ENCODE data around the gene C16orf74.

C16orf74 gene

GRCh38 chr16:85753976-85754375, 3.1 kb upstream of the C16orf74 start:
- H3K27me3 ChIP-seq (ENCODE audit: control insufficient read depth, low read length): peaks cover 70% of the 10 kb centered on the region
- H3K9me2 ChIP-seq (replicated peaks; ENCODE audit: control insufficient read depth, low read length): no peaks in the 10 kb centered on the region
- H3K4me1 ChIP-seq (ENCODE audit: control insufficient read depth, low read length): peaks cover 94% of the 10 kb centered on the region
- H3K9me3 ChIP-seq (ENCODE audit: control insufficient read depth, insufficient read depth, low read length): no peaks in the 10 kb centered on the region
- H3K27ac ChIP-seq (ENCODE audit: low read depth, low read length): peak overlapping the region; percentile 82
- H3K4me3 ChIP-seq (ENCODE audit: low read length): peak overlapping the region; percentile 63
- H3K36me3 ChIP-seq (ENCODE audit: control insufficient read depth, low read length): no peaks in the 10 kb centered on the region
- no peaks in the 10 kb centered on the region for H3K79me2 ChIP-seq (ENCODE audit: control insufficient read depth, low read length)
- H3K4me2 ChIP-seq (ENCODE audit: low read length): peak overlapping the region; percentile 82
- peaks cover 39% of the 10 kb centered on the region for H3F3A ChIP-seq (ENCODE audit: control insufficient read depth, insufficient read depth)
- TF ChIP-seq EZH2phosphoT487 (IDR thresholded peaks at IDR 0.05; ENCODE audit: borderline replicate concordance, low read length): no peak
- TF ChIP-seq, protein P1, sequence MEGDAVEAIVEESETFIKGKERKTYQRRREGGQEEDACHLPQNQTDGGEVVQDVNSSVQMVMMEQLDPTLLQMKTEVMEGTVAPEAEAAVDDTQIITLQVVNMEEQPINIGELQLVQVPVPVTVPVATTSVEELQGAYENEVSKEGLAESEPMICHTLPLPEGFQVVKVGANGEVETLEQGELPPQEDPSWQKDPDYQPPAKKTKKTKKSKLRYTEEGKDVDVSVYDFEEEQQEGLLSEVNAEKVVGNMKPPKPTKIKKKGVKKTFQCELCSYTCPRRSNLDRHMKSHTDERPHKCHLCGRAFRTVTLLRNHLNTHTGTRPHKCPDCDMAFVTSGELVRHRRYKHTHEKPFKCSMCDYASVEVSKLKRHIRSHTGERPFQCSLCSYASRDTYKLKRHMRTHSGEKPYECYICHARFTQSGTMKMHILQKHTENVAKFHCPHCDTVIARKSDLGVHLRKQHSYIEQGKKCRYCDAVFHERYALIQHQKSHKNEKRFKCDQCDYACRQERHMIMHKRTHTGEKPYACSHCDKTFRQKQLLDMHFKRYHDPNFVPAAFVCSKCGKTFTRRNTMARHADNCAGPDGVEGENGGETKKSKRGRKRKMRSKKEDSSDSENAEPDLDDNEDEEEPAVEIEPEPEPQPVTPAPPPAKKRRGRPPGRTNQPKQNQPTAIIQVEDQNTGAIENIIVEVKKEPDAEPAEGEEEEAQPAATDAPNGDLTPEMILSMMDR (IDR thresholded peaks at IDR 0.05; ENCODE audit: low read depth, low read length, poor library complexity, severe bottlenecking): no peak
- peaks cover 22% of the 10 kb centered on the region; the same call in 1 of the 2 replicates for H4K20me1 ChIP-seq (ENCODE audit: control insufficient read depth, insufficient read depth, low read depth, low read length)

DNA sequence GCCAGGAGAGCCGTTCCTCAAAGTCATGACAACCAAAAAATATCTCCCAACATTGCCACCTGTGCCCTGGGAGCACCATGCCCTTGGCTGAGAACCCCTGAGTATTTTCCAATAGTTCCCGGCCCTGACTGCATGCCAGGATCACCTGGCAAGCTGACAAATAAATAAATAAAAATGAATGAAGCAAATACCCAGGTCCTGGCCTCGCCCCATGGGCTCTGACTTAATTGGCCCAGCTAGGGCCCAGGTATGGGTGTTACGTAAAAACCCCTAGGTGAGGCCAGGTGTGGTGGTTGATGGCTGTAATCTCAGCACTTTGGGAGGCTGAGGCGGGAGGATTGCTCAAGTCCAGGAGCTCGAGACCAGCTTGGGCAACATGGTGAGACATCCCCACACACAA, 2.7 kb upstream of the C16orf74 start:
- Histone ChIP-seq H3K9me2 (replicated peaks; ENCODE audit: control insufficient read depth, low read length) (no peaks in the 10 kb centered on the region), H3K4me1 (ENCODE audit: control insufficient read depth, low read length) (peaks cover 91% of the 10 kb centered on the region), H3K79me2 (ENCODE audit: control insufficient read depth, low read length) (no peaks in the 10 kb centered on the region), H3K4me2 (ENCODE audit: low read length) (peak overlapping the region; percentile 82), H3F3A (ENCODE audit: control insufficient read depth, insufficient read depth) (peaks cover 42% of the 10 kb centered on the region), H4K20me1 (ENCODE audit: control insufficient read depth, insufficient read depth, low read depth, low read length) (peaks cover 19% of the 10 kb centered on the region; the same call in 1 of the 2 replicates), H3K9me3 (ENCODE audit: control insufficient read depth, insufficient read depth, low read length) (no peaks in the 10 kb centered on the region), H3K27ac (ENCODE audit: low read depth, low read length) (peak overlapping the region; percentile 54; the same call in 1 of the 2 replicates), H3K4me3 (ENCODE audit: low read length) (peak overlapping the region; percentile 29), H3K27me3 (ENCODE audit: control insufficient read depth, low read length) (peaks cover 67% of the 10 kb centered on the region), H3K36me3 (ENCODE audit: control insufficient read depth, low read length) (no peaks in the 10 kb centered on the region)
- no peak for TF ChIP-seq EZH2phosphoT487 (IDR thresholded peaks at IDR 0.05; ENCODE audit: borderline replicate concordance, low read length)
- TF ChIP-seq, protein P1 (IDR thresholded peaks at IDR 0.05; ENCODE audit: low read depth, low read length, poor library complexity, severe bottlenecking): no peak

GRCh38 chr16:85752511-85753420, 1.9 kb upstream of the C16orf74 start:
- H3K36me3 ChIP-seq (ENCODE audit: control insufficient read depth, low read length): no peaks in the 10 kb centered on the region
- peak overlapping the region; percentile 82 for H3K4me2 ChIP-seq (ENCODE audit: low read length)
- H3K9me2 ChIP-seq (replicated peaks; ENCODE audit: control insufficient read depth, low read length): no peaks in the 10 kb centered on the region
- H3F3A ChIP-seq (ENCODE audit: control insufficient read depth, insufficient read depth): peaks cover 39% of the 10 kb centered on the region
- H4K20me1 ChIP-seq (ENCODE audit: control insufficient read depth, insufficient read depth, low read depth, low read length): peaks cover 19% of the 10 kb centered on the region; the same call in 1 of the 2 replicates
- peaks cover 67% of the 10 kb centered on the region for H3K27me3 ChIP-seq (ENCODE audit: control insufficient read depth, low read length)
- H3K79me2 ChIP-seq (ENCODE audit: control insufficient read depth, low read length): no peaks in the 10 kb centered on the region
- H3K4me3 ChIP-seq (ENCODE audit: low read length): peak overlapping the region; percentile 29
- H3K9me3 ChIP-seq (ENCODE audit: control insufficient read depth, insufficient read depth, low read length): no peaks in the 10 kb centered on the region
- peak overlapping the region; percentile 54 for H3K27ac ChIP-seq (ENCODE audit: low read depth, low read length)
- peaks cover 88% of the 10 kb centered on the region for H3K4me1 ChIP-seq (ENCODE audit: control insufficient read depth, low read length)
- no peak for TF ChIP-seq EZH2phosphoT487 (IDR thresholded peaks at IDR 0.05; ENCODE audit: borderline replicate concordance, low read length)
- TF ChIP-seq, protein P1 (IDR thresholded peaks at IDR 0.05; ENCODE audit: low read depth, low read length, poor library complexity, severe bottlenecking): peak; percentile 71
